Liver (tissue), 3 donors: ENCODE data around the gene PODXL2.

Experiments used
- CTCF ChIP-seq: fragments of 150-350 bp; IDR thresholded peaks from 2 replicates; pipeline ENCODE4 v1.5.1; 2017; ENCODE audit warnings: improper control_type of control experiment, low read depth, low read length; ENCODE audit not compliant: missing input control
- SP1 ChIP-seq: IDR thresholded peaks from 2 replicates; pipeline ENCODE4 v1.6.1; 2018; ENCODE audit warnings: antibody characterized with exemption, mild to moderate bottlenecking
- TAF1 ChIP-seq: conservative IDR thresholded peaks from 2 replicates; pipeline ENCODE4 v1.6.1; 2016; ENCODE audit warnings: antibody characterized with exemption, mild to moderate bottlenecking
- donor health status: healthy.
- donor health status: healthy.

- no peak for TF ChIP-seq CTCF
- no peak for TF ChIP-seq TAF1
- TF ChIP-seq SP1 = no peak
Observed at GRCh38 chr3:127718916-127719290, 89.9 kb downstream of the PODXL2 start.
